ENCODE results near the gene SLC38A3. TPM values are rescaled to one million over a fixed set of nuclear protein-coding genes. Genes with fewer than 3 reads are reported as not detected.

Gene SLC38A3
- total and polyA plus RNA-seq, 9 of the 15 experiments (the other 6 are each of a cell fraction or from before 2014, with no cell fraction given), result 0.09 to 0.38 (median 0.16) TPM; not detected in 6

GRCh38 chr3:50235716-50236483 lies 30.8 kb downstream of the SLC38A3 start, which contains the start of gene GNAI2 (continued):
- TF ChIP-seq HEY1 (CRISPR knock-in tag; IDR thresholded peaks at IDR 0.05; ENCODE audit: borderline replicate concordance), result no peak
- no peak for TF ChIP-seq E2F3 (CRISPR knock-in tag; IDR thresholded peaks at IDR 0.05)
- peak; percentile 51 to 60 for TF ChIP-seq MNT (conservative IDR thresholded peaks at IDR 0.05)
- TF ChIP-seq ZNF395 (CRISPR knock-in tag; IDR thresholded peaks at IDR 0.05), result no peak
- TF ChIP-seq ASH1L (IDR thresholded peaks at IDR 0.05; ENCODE audit: borderline replicate concordance, low read depth, partially characterized antibody), result no peak
- TF ChIP-seq ZNF274 (IDR thresholded peaks at IDR 0.05; ENCODE audit: borderline replicate concordance, low read depth, low read length), result no peak
- no peak for TF ChIP-seq MED1 (CRISPR knock-in tag; IDR thresholded peaks at IDR 0.05; ENCODE audit: borderline replicate concordance)
- TF ChIP-seq TEAD2 (tag; IDR thresholded peaks at IDR 0.05), result no peak
- peak; percentile 84 for TF ChIP-seq ZNF263 (CRISPR knock-in tag; IDR thresholded peaks at IDR 0.05; ENCODE audit: borderline replicate concordance)
- TF ChIP-seq PHB (CRISPR knock-in tag; IDR thresholded peaks at IDR 0.05), result no peak
- TF ChIP-seq ZBTB34 (CRISPR knock-in tag; IDR thresholded peaks at IDR 0.05), result no peak
- no peak for TF ChIP-seq PATZ1 (CRISPR knock-in tag; IDR thresholded peaks at IDR 0.05; ENCODE audit: borderline replicate concordance)
- TF ChIP-seq NFRKB (IDR thresholded peaks at IDR 0.05; ENCODE audit: low read depth), result no peak
- no peak for TF ChIP-seq ZNF561 (CRISPR knock-in tag; conservative IDR thresholded peaks at IDR 0.05)
- no peak for TF ChIP-seq RAD21 (CRISPR knock-in tag; conservative IDR thresholded peaks at IDR 0.05 in 1 of 2, IDR thresholded peaks at IDR 0.05 in 1 of 2)
- TF ChIP-seq RBM17 (IDR thresholded peaks at IDR 0.05; ENCODE audit: borderline replicate concordance, low read depth, low read length), result no peak
- no peak for TF ChIP-seq ZNF589 (CRISPR knock-in tag; IDR thresholded peaks at IDR 0.05; ENCODE audit: low read depth)
- no peak for TF ChIP-seq RBM22 (IDR thresholded peaks at IDR 0.05; ENCODE audit: low read depth, low read length, poor library complexity, severe bottlenecking)
- no peak for TF ChIP-seq YBX1 (IDR thresholded peaks at IDR 0.05)
- TF ChIP-seq C11orf30 (IDR thresholded peaks at IDR 0.05; ENCODE audit: low read depth), result no peak

Measured in K562 (cell line).